Astrocyte (in vitro differentiated cells and primary cell): Measurements from ENCODE around the gene FTCD. TPM values are rescaled to one million over a fixed set of nuclear protein-coding genes. Genes with fewer than 3 reads are reported as not detected.

Source experiments
- DNase-seq: peaks from one replicate; pipeline ENCODE4 v3.0.0-alpha.2; 2010; ENCODE audit warnings: low read depth
- FAIRE-seq: peaks from 2 replicates; lab custom pipeline; 2011; peaks lifted over from hg19 to GRCh38; lab: Jason Lieb, UNC
- H2AFZ ChIP-seq: 2 replicates; pipeline ENCODE4 v1.6.0; 2012; ENCODE audit warnings: low read depth, low read length, inconsistent platforms
- H3K27ac ChIP-seq: 2 replicates; pipeline ENCODE4 v1.5.1; 2011; ENCODE audit warnings: low read depth, low read length, inconsistent platforms
- H3K27me3 ChIP-seq: 2 replicates; pipeline ENCODE4 v1.6.0; 2011; ENCODE audit warnings: low read length, inconsistent platforms; ENCODE audit not compliant: insufficient read depth
- H3K36me3 ChIP-seq: 2 replicates; pipeline ENCODE4 v1.5.1; 2011; ENCODE audit warnings: low read length, inconsistent platforms; ENCODE audit not compliant: insufficient read depth
- H3K4me1 ChIP-seq: 2 replicates; pipeline ENCODE4 v1.5.1; 2011; ENCODE audit warnings: low read length, inconsistent platforms; ENCODE audit not compliant: insufficient read depth
- H3K4me2 ChIP-seq: 2 replicates; pipeline ENCODE4 v1.6.0; 2012; ENCODE audit warnings: low read length, inconsistent platforms
- H3K4me3 ChIP-seq: 2 replicates; pipeline ENCODE4 v1.5.1; 2011; ENCODE audit warnings: low read depth, mild to moderate bottlenecking, low read length, inconsistent platforms; ENCODE audit not compliant: insufficient read depth
- H3K79me2 ChIP-seq: 2 replicates; pipeline ENCODE4 v1.6.0; 2012; ENCODE audit warnings: mild to moderate bottlenecking, low read length, inconsistent platforms; ENCODE audit not compliant: insufficient read depth
- H3K9ac ChIP-seq: 2 replicates; pipeline ENCODE4 v1.6.0; 2012; ENCODE audit warnings: mild to moderate bottlenecking, low read length, inconsistent platforms
- H3K9me3 ChIP-seq: 2 replicates; pipeline ENCODE4 v1.5.1; 2012; ENCODE audit warnings: low read depth, mild to moderate bottlenecking, low read length, inconsistent platforms; ENCODE audit not compliant: insufficient read depth
- H4K20me1 ChIP-seq: 2 replicates; pipeline ENCODE4 v1.6.0; 2012; ENCODE audit warnings: low read length, inconsistent platforms; ENCODE audit not compliant: insufficient read depth
- H3K27ac Mint-ChIP-seq: one replicate; pipeline ENCODE4 v1.8.0; 2021; ENCODE audit warnings: mild to moderate bottlenecking, mixed read lengths; ENCODE audit not compliant: unreplicated experiment
- H3K27me3 Mint-ChIP-seq: one replicate; pipeline ENCODE4 v1.8.0; 2021; ENCODE audit warnings: low read depth, mixed read lengths; ENCODE audit not compliant: unreplicated experiment
- H3K36me3 Mint-ChIP-seq: one replicate; pipeline ENCODE4 v1.8.0; 2021; ENCODE audit warnings: low read depth, mixed read lengths; ENCODE audit not compliant: unreplicated experiment
- H3K4me1 Mint-ChIP-seq: one replicate; pipeline ENCODE4 v1.8.0; 2021; ENCODE audit warnings: low read depth, mixed read lengths; ENCODE audit not compliant: unreplicated experiment
- H3K4me3 Mint-ChIP-seq: one replicate; pipeline ENCODE4 v1.8.0; 2021; ENCODE audit warnings: mild to moderate bottlenecking, moderate library complexity, mixed read lengths; ENCODE audit not compliant: unreplicated experiment
- H3K9me3 Mint-ChIP-seq: one replicate; pipeline ENCODE4 v1.8.0; 2021; ENCODE audit warnings: mild to moderate bottlenecking, mixed read lengths; ENCODE audit not compliant: unreplicated experiment
- EZH2 ChIP-seq: IDR thresholded peaks from 2 replicates; pipeline ENCODE4 v1.6.1; 2012; ENCODE audit warnings: mild to moderate bottlenecking, low read length, inconsistent platforms; ENCODE audit not compliant: insufficient read depth
- total RNA-seq: library from RNA; stranded (reverse); gene quantifications from 2 replicates; pipeline ENCODE4 v1.2.1, GENCODE V29; 2021
- TF ChIP-seq, protein P1 (sequence below): IDR thresholded peaks from 2 replicates; pipeline ENCODE4 v1.5.1; 2011; ENCODE audit warnings: low read depth, mild to moderate bottlenecking, inconsistent platforms, low read length, moderate library complexity; ENCODE audit not compliant: insufficient read depth

Gene FTCD
- total RNA-seq, 1 donor from 2014 or later = 1.9 TPM

DNA sequence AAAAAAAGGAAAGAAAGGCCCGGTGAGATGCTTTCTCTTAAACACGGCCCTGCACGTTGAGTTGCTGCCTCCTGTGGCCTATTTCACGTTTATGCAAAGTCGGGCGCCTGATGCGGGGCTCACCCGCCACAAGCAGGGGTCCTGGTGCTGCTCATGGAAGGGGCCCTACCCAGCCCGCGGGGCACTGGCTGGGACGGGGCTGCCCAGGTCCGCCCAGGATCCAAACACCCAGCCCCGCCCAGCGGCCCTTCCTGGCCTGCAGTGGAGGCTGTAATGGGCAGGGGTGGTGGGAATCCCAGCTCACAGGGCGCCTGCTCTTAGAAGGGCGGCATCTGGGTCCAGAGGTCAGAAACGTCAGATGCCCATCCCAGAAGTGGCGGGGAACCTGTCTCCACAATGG lies 55.9 kb downstream of the FTCD start:
- H3K27me3 ChIP-seq = no peaks in the 10 kb centered on the region
- H3K79me2 ChIP-seq = peaks cover 75% of the 10 kb centered on the region
- H3K27ac Mint-ChIP-seq = no peak overlapping the region
- H4K20me1 ChIP-seq = peaks cover 54% of the 10 kb centered on the region
- peaks cover 13% of the 10 kb centered on the region for H3K4me1 ChIP-seq
- H3K9ac ChIP-seq = peak overlapping the region; percentile 85
- H3K36me3 ChIP-seq = peaks cover 10% of the 10 kb centered on the region
- H3K36me3 Mint-ChIP-seq = peaks cover 12% of the 10 kb centered on the region
- H3K4me2 ChIP-seq = peak overlapping the region; percentile 87
- H3K4me3 ChIP-seq = peak overlapping the region; percentile 76
- peaks cover 3% of the 10 kb centered on the region for H3K9me3 Mint-ChIP-seq
- H2AFZ ChIP-seq = no peak overlapping the region
- FAIRE-seq (no peak), DNase-seq (no peak)
- peaks cover 5% of the 10 kb centered on the region for H3K27me3 Mint-ChIP-seq
- no peak for TF ChIP-seq EZH2
- TF ChIP-seq, protein P1, sequence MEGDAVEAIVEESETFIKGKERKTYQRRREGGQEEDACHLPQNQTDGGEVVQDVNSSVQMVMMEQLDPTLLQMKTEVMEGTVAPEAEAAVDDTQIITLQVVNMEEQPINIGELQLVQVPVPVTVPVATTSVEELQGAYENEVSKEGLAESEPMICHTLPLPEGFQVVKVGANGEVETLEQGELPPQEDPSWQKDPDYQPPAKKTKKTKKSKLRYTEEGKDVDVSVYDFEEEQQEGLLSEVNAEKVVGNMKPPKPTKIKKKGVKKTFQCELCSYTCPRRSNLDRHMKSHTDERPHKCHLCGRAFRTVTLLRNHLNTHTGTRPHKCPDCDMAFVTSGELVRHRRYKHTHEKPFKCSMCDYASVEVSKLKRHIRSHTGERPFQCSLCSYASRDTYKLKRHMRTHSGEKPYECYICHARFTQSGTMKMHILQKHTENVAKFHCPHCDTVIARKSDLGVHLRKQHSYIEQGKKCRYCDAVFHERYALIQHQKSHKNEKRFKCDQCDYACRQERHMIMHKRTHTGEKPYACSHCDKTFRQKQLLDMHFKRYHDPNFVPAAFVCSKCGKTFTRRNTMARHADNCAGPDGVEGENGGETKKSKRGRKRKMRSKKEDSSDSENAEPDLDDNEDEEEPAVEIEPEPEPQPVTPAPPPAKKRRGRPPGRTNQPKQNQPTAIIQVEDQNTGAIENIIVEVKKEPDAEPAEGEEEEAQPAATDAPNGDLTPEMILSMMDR = no peak
- H3K4me1 Mint-ChIP-seq = peaks cover 2% of the 10 kb centered on the region
- peak overlapping the region; percentile 82 for H3K4me3 Mint-ChIP-seq
- H3K9me3 ChIP-seq = no peaks in the 10 kb centered on the region
- H3K27ac ChIP-seq = peak overlapping the region; percentile 54

- Mint-ChIP-seq H3K9me3 (peaks cover 3% of the 10 kb centered on the region), H3K36me3 (peaks cover 6% of the 10 kb centered on the region), H3K27me3 (peaks cover 5% of the 10 kb centered on the region), H3K4me3 (peak overlapping the region; percentile 82), H3K27ac (no peak overlapping the region), H3K4me1 (peaks cover 2% of the 10 kb centered on the region)
- Histone ChIP-seq H3K9me3 (no peaks in the 10 kb centered on the region), H3K4me2 (peak overlapping the region; percentile 87), H3K4me1 (peaks cover 13% of the 10 kb centered on the region), H3K27ac (peak overlapping the region; percentile 70), H3K27me3 (no peaks in the 10 kb centered on the region), H3K4me3 (peak overlapping the region; percentile 76), H3K36me3 (peaks cover 4% of the 10 kb centered on the region), H2AFZ (no peak overlapping the region), H4K20me1 (peaks cover 44% of the 10 kb centered on the region), H3K79me2 (peaks cover 65% of the 10 kb centered on the region), H3K9ac (peak overlapping the region; percentile 85)
- no peak for TF ChIP-seq EZH2
- TF ChIP-seq, protein P1 = no peak
- FAIRE-seq = no peak
- DNase-seq = no peak
These were observed 56.9 kb downstream of the FTCD start for GRCh38 chr21:46098303-46099141.
